ENCODE measurements around the gene ZNF275.

Gene ZNF275

GRCh38 chrX:153336988-153337387, 3.0 kb downstream of the ZNF275 start:
- H3K27ac ChIP-seq, result no peak overlapping the region
- TF ChIP-seq CTCF (conservative IDR thresholded peaks at IDR 0.05), result no peak

GRCh38 chrX:153338836-153339235, 4.9 kb downstream of the ZNF275 start:
- TF ChIP-seq CTCF (conservative IDR thresholded peaks at IDR 0.05), result no peak
- no peak overlapping the region for H3K27ac ChIP-seq

- no peak for TF ChIP-seq CTCF (conservative IDR thresholded peaks at IDR 0.05)
Measured at GRCh38 chrX:153339662-153340061, 5.7 kb downstream of the ZNF275 start.

GRCh38 chrX:153340111-153340510, 6.2 kb downstream of the ZNF275 start:
- TF ChIP-seq CTCF (conservative IDR thresholded peaks at IDR 0.05), result no peak
- no peak overlapping the region for H3K27ac ChIP-seq

More at GRCh38 chrX:153339662-153340061, 5.7 kb downstream of the ZNF275 start:
- no peak overlapping the region for H3K27ac ChIP-seq

- H3K27ac ChIP-seq, result no peak overlapping the region
Measured at GRCh38 chrX:153342762-153343558, 9.0 kb downstream of the ZNF275 start.

GRCh38 chrX:153343674-153344073, 9.7 kb downstream of the ZNF275 start:
- no peak overlapping the region for H3K27ac ChIP-seq
- TF ChIP-seq CTCF (conservative IDR thresholded peaks at IDR 0.05), result no peak

More at GRCh38 chrX:153342762-153343558, 9.0 kb downstream of the ZNF275 start:
- no peak for TF ChIP-seq CTCF (conservative IDR thresholded peaks at IDR 0.05)

GRCh38 chrX:153347530-153347929, 13.6 kb downstream of the ZNF275 start:
- TF ChIP-seq CTCF (conservative IDR thresholded peaks at IDR 0.05), result no peak
- no peak overlapping the region for H3K27ac ChIP-seq

Measured in VCaP (cell line).